ENCODE data around the gene NFIX.

The NFIX gene

GRCh38 chr19:13007292-13008045 is 12.2 kb downstream of the NFIX start:
- no peaks in the 10 kb centered on the region for H4K20me1 ChIP-seq (ENCODE audit: insufficient read depth)
- no peaks in the 10 kb centered on the region for H3K36me3 ChIP-seq (ENCODE audit: insufficient read depth)
- H3K4me2 ChIP-seq: no peak overlapping the region
- H3K27ac ChIP-seq: no peak overlapping the region
- H3K9ac ChIP-seq: no peak overlapping the region
- no peak overlapping the region for H3K4me3 ChIP-seq (IDR thresholded peaks at IDR 0.05; ENCODE audit: insufficient read depth, low read depth, low read length)
- no peak overlapping the region for H2AFZ ChIP-seq (ENCODE audit: low read depth)
- peaks cover 80% of the 10 kb centered on the region for H3K27me3 ChIP-seq (ENCODE audit: insufficient read depth, low read depth)
- H3K4me1 ChIP-seq (ENCODE audit: low read depth, poor library complexity, severe bottlenecking): no peaks in the 10 kb centered on the region
- H3K79me2 ChIP-seq (ENCODE audit: insufficient read depth, low read depth): no peaks in the 10 kb centered on the region
- TF ChIP-seq CTCF (conservative IDR thresholded peaks at IDR 0.05; ENCODE audit: low read depth, low read length): no peak

- Histone ChIP-seq H3K36me3 (ENCODE audit: insufficient read depth) (no peaks in the 10 kb centered on the region), H3K9ac (no peak overlapping the region), H3K27me3 (ENCODE audit: insufficient read depth, low read depth) (peaks cover 81% of the 10 kb centered on the region), H3K4me3 (IDR thresholded peaks at IDR 0.05; ENCODE audit: insufficient read depth, low read depth, low read length) (no peak overlapping the region), H3K79me2 (ENCODE audit: insufficient read depth, low read depth) (no peaks in the 10 kb centered on the region), H3K4me2 (no peak overlapping the region), H3K27ac (no peak overlapping the region), H4K20me1 (ENCODE audit: insufficient read depth) (no peaks in the 10 kb centered on the region), H2AFZ (ENCODE audit: low read depth) (no peak overlapping the region), H3K4me1 (ENCODE audit: low read depth, poor library complexity, severe bottlenecking) (no peaks in the 10 kb centered on the region)
- no peak for TF ChIP-seq CTCF (conservative IDR thresholded peaks at IDR 0.05; ENCODE audit: low read depth, low read length)
Observed at GRCh38 chr19:13008926-13009787, 13.9 kb downstream of the NFIX start.

GRCh38 chr19:13010038-13010991 is 15.0 kb downstream of the NFIX start:
- H3K27ac ChIP-seq: no peak overlapping the region
- H3K79me2 ChIP-seq (ENCODE audit: insufficient read depth, low read depth): no peaks in the 10 kb centered on the region
- H4K20me1 ChIP-seq (ENCODE audit: insufficient read depth): no peaks in the 10 kb centered on the region
- no peak overlapping the region for H2AFZ ChIP-seq (ENCODE audit: low read depth)
- H3K4me1 ChIP-seq (ENCODE audit: low read depth, poor library complexity, severe bottlenecking): no peaks in the 10 kb centered on the region
- no peak overlapping the region for H3K4me3 ChIP-seq (IDR thresholded peaks at IDR 0.05; ENCODE audit: insufficient read depth, low read depth, low read length)
- H3K36me3 ChIP-seq (ENCODE audit: insufficient read depth): no peaks in the 10 kb centered on the region
- H3K27me3 ChIP-seq (ENCODE audit: insufficient read depth, low read depth): peaks cover 83% of the 10 kb centered on the region
- no peak for TF ChIP-seq CTCF (conservative IDR thresholded peaks at IDR 0.05; ENCODE audit: low read depth, low read length)
- no peak overlapping the region for H3K9ac ChIP-seq
- H3K4me2 ChIP-seq: no peak overlapping the region

- Histone ChIP-seq H3K79me2 (ENCODE audit: insufficient read depth, low read depth) (no peaks in the 10 kb centered on the region), H2AFZ (ENCODE audit: low read depth) (no peak overlapping the region), H3K4me1 (ENCODE audit: low read depth, poor library complexity, severe bottlenecking) (no peaks in the 10 kb centered on the region), H3K36me3 (ENCODE audit: insufficient read depth) (no peaks in the 10 kb centered on the region), H4K20me1 (ENCODE audit: insufficient read depth) (no peaks in the 10 kb centered on the region), H3K27me3 (ENCODE audit: insufficient read depth, low read depth) (peaks cover 83% of the 10 kb centered on the region), H3K27ac (no peak overlapping the region), H3K9ac (no peak overlapping the region), H3K4me2 (no peak overlapping the region), H3K4me3 (IDR thresholded peaks at IDR 0.05; ENCODE audit: insufficient read depth, low read depth, low read length) (no peak overlapping the region)
- no peak for TF ChIP-seq CTCF (conservative IDR thresholded peaks at IDR 0.05; ENCODE audit: low read depth, low read length)
Observed at GRCh38 chr19:13010992-13011652, 15.8 kb downstream of the NFIX start.
